Activated naive CD8-positive, alpha-beta T cell treated with anti-CD3 and anti-CD28 coated beads for 36 hours (primary cell): Measurements from ENCODE around the gene DACT3. TPM values are rescaled to one million over a fixed set of nuclear protein-coding genes. Genes with fewer than 3 reads are reported as not detected.

ENCODE experiments used
- DNase-seq: peaks from one replicate; pipeline ENCODE4 v3.0.0; 2021
- H3K27ac Mint-ChIP-seq: one replicate; pipeline ENCODE4 v1.8.0; 2022; ENCODE audit warnings: mild to moderate bottlenecking, moderate library complexity, mixed read lengths
- H3K27me3 Mint-ChIP-seq: one replicate; pipeline ENCODE4 v1.8.0; 2022; ENCODE audit warnings: mild to moderate bottlenecking, mixed read lengths
- H3K36me3 Mint-ChIP-seq: one replicate; pipeline ENCODE4 v1.8.0; 2021; ENCODE audit warnings: mild to moderate bottlenecking, mixed read lengths
- H3K4me1 Mint-ChIP-seq: one replicate; pipeline ENCODE4 v1.8.0; 2021; ENCODE audit warnings: mixed read lengths
- H3K4me3 Mint-ChIP-seq: one replicate; pipeline ENCODE4 v1.8.0; 2022; ENCODE audit warnings: mild to moderate bottlenecking, moderate library complexity, mixed read lengths
- H3K9me3 Mint-ChIP-seq: one replicate; pipeline ENCODE4 v1.8.0; 2022; ENCODE audit warnings: mixed read lengths
- total RNA-seq, 2 experiments: library from RNA; stranded (reverse); gene quantifications; one replicate each; pipeline ENCODE4 v1.2.3, GENCODE V29; 2021

The DACT3 gene
- total RNA-seq, 2 experiments from 2014 or later: 3.7 to 3.9 TPM

DNA sequence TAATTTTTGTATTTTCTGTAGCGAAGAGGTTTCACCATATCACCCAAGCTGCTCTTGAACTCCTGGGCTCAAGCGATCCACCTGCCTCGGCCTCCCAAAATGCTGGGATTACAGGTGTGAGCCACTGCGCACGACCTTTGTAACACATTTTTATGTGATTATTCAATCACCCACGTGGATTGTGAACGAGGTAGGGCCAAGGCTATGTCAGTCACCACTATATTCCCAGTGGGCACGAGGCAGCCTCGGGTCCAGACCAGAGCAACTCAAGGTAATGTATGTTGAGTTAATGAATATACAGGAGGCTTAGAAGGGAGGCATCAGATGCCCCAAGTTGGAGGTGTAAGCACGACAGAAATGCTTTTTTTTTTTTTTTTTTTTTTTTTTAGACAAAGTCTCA, 45.0 kb downstream of the DACT3 start:
- Mint-ChIP-seq H3K9me3 (no peaks in the 10 kb centered on the region), H3K36me3 (peaks cover 39% of the 10 kb centered on the region), H3K27me3 (no peaks in the 10 kb centered on the region), H3K27ac (peak overlapping the region; percentile 96), H3K4me3 (peak overlapping the region; percentile 43), H3K4me1 (peaks cover 75% of the 10 kb centered on the region)
- DNase-seq: no peak

GRCh38 chr19:46614114-46614722, 46.8 kb downstream of the DACT3 start:
- Mint-ChIP-seq H3K9me3 (no peaks in the 10 kb centered on the region), H3K27ac (peak overlapping the region; percentile 78), H3K36me3 (peaks cover 40% of the 10 kb centered on the region), H3K4me1 (peaks cover 75% of the 10 kb centered on the region), H3K27me3 (no peaks in the 10 kb centered on the region), H3K4me3 (peak overlapping the region; percentile 23)
- DNase-seq: peak; percentile 80

- Mint-ChIP-seq H3K27me3 (no peaks in the 10 kb centered on the region), H3K36me3 (peaks cover 36% of the 10 kb centered on the region), H3K27ac (no peak overlapping the region), H3K4me1 (peaks cover 72% of the 10 kb centered on the region), H3K9me3 (no peaks in the 10 kb centered on the region), H3K4me3 (no peak overlapping the region)
- DNase-seq: no peak
Measured at GRCh38 chr19:46613525-46613924, 47.5 kb downstream of the DACT3 start.

GRCh38 chr19:46611776-46612175, 49.2 kb downstream of the DACT3 start:
- H3K4me3 Mint-ChIP-seq: peak overlapping the region; percentile 43
- H3K4me1 Mint-ChIP-seq: peaks cover 69% of the 10 kb centered on the region
- no peak for DNase-seq
- H3K27ac Mint-ChIP-seq: peak overlapping the region; percentile 86
- H3K36me3 Mint-ChIP-seq: peaks cover 46% of the 10 kb centered on the region
- no peaks in the 10 kb centered on the region for H3K9me3 Mint-ChIP-seq
- no peaks in the 10 kb centered on the region for H3K27me3 Mint-ChIP-seq

- Mint-ChIP-seq H3K4me3 (peak overlapping the region; percentile 58), H3K36me3 (peaks cover 47% of the 10 kb centered on the region), H3K4me1 (peaks cover 70% of the 10 kb centered on the region), H3K9me3 (no peaks in the 10 kb centered on the region), H3K27ac (peak overlapping the region; percentile 86), H3K27me3 (no peaks in the 10 kb centered on the region)
- DNase-seq: no peak
Measured at GRCh38 chr19:46610851-46611770, 49.9 kb downstream of the DACT3 start.

GRCh38 chr19:46610413-46610775, 50.6 kb downstream of the DACT3 start:
- Mint-ChIP-seq H3K27ac (peak overlapping the region; percentile 86), H3K9me3 (no peaks in the 10 kb centered on the region), H3K27me3 (no peaks in the 10 kb centered on the region), H3K4me1 (peaks cover 68% of the 10 kb centered on the region), H3K36me3 (peaks cover 49% of the 10 kb centered on the region), H3K4me3 (peak overlapping the region; percentile 58)
- DNase-seq: no peak

GRCh38 chr19:46609511-46610412, 51.2 kb downstream of the DACT3 start:
- H3K36me3 Mint-ChIP-seq: peaks cover 49% of the 10 kb centered on the region
- H3K27ac Mint-ChIP-seq: no peak overlapping the region
- no peak overlapping the region for H3K4me3 Mint-ChIP-seq
- no peaks in the 10 kb centered on the region for H3K9me3 Mint-ChIP-seq
- H3K27me3 Mint-ChIP-seq: no peaks in the 10 kb centered on the region
- no peak for DNase-seq
- H3K4me1 Mint-ChIP-seq: peaks cover 67% of the 10 kb centered on the region

- no peak overlapping the region for H3K4me3 Mint-ChIP-seq
- H3K36me3 Mint-ChIP-seq: peaks cover 49% of the 10 kb centered on the region
- peak overlapping the region; percentile 18 for H3K27ac Mint-ChIP-seq
- no peak for DNase-seq
- H3K4me1 Mint-ChIP-seq: peaks cover 59% of the 10 kb centered on the region
- H3K9me3 Mint-ChIP-seq: no peaks in the 10 kb centered on the region
- no peaks in the 10 kb centered on the region for H3K27me3 Mint-ChIP-seq
Measured at GRCh38 chr19:46608581-46609345, 52.2 kb downstream of the DACT3 start.

DNA sequence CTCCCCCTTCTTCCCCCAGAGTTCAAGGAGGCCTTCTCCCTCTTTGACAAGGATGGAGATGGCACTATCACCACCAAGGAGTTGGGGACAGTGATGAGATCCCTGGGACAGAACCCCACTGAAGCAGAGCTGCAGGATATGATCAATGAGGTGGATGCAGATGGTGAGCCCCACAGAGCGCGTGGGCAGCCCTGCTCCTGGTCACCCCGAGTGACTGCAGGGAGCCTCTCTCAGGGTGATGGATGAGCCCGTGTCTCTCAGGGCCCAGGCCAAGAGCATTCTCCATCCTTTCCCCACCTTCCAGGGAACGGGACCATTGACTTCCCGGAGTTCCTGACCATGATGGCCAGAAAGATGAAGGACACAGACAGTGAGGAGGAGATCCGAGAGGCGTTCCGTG, 52.8 kb downstream of the DACT3 start:
- no peak overlapping the region for H3K27ac Mint-ChIP-seq
- H3K36me3 Mint-ChIP-seq: peaks cover 54% of the 10 kb centered on the region
- no peak for DNase-seq
- peaks cover 63% of the 10 kb centered on the region for H3K4me1 Mint-ChIP-seq
- no peak overlapping the region for H3K4me3 Mint-ChIP-seq
- H3K27me3 Mint-ChIP-seq: no peaks in the 10 kb centered on the region
- no peaks in the 10 kb centered on the region for H3K9me3 Mint-ChIP-seq

DNA sequence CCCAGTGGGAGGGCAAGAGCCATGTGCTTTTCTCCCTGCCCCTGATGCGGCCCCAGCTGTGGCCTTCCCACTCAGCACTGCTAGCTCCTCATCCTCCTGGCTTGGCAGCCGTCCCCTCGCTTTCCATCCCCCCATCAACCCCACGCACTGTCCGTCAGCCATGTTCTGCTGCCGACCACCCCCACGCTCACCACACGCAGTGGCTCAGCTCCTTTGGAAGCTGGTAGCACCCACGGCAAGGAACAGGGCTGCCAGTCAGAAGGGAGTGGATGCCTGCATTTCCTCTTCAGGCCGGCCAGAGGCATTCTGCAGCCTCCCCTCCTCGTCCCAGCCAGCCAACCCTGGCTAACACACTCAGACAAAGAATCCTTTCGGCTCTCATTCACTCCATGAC, 53.5 kb downstream of the DACT3 start:
- Mint-ChIP-seq H3K27ac (peak overlapping the region; percentile 22), H3K4me1 (peaks cover 64% of the 10 kb centered on the region), H3K27me3 (no peaks in the 10 kb centered on the region), H3K36me3 (peaks cover 61% of the 10 kb centered on the region), H3K4me3 (no peak overlapping the region), H3K9me3 (no peaks in the 10 kb centered on the region)
- no peak for DNase-seq

GRCh38 chr19:46606681-46607447, 54.1 kb downstream of the DACT3 start:
- DNase-seq: no peak
- H3K27ac Mint-ChIP-seq: peak overlapping the region; percentile 68
- no peak overlapping the region for H3K4me3 Mint-ChIP-seq
- H3K27me3 Mint-ChIP-seq: no peaks in the 10 kb centered on the region
- peaks cover 58% of the 10 kb centered on the region for H3K4me1 Mint-ChIP-seq
- H3K36me3 Mint-ChIP-seq: peaks cover 61% of the 10 kb centered on the region
- no peaks in the 10 kb centered on the region for H3K9me3 Mint-ChIP-seq

DNA sequence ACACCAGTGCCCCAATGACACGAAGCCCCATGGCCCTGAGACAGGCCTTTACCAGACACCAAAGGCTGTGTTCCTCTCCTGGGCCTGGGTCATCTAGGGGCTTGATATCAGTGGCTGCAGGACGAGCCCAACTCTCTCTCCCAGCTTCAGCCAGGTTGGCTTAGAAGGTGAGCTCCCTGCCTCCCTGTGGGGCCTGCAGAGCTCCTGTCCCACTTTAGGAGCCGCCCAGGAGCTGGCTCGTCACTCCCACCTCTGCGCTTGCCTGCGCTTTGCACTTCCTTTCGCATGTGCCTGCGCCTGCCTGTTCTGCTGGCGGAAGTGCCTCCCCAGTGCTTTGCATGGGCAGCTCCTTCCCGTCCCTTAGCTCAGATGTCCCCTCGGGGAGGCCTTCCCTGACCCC, 55.0 kb downstream of the DACT3 start:
- Mint-ChIP-seq H3K27me3 (no peaks in the 10 kb centered on the region), H3K4me1 (peaks cover 49% of the 10 kb centered on the region), H3K4me3 (no peak overlapping the region), H3K27ac (peak overlapping the region; percentile 68), H3K9me3 (no peaks in the 10 kb centered on the region), H3K36me3 (peaks cover 56% of the 10 kb centered on the region)
- no peak for DNase-seq

GRCh38 chr19:46605356-46605821, 55.6 kb downstream of the DACT3 start:
- Mint-ChIP-seq H3K4me3 (no peak overlapping the region), H3K36me3 (peaks cover 49% of the 10 kb centered on the region), H3K4me1 (peaks cover 43% of the 10 kb centered on the region)

More at GRCh38 chr19:46605356-46605821, 55.6 kb downstream of the DACT3 start:
- DNase-seq: no peak
- Mint-ChIP-seq H3K9me3 (no peaks in the 10 kb centered on the region), H3K27me3 (no peaks in the 10 kb centered on the region), H3K27ac (no peak overlapping the region)
